ENCODE results near the gene MPPED2. TPM values are rescaled to one million over a fixed set of nuclear protein-coding genes. Genes with fewer than 3 reads are reported as not detected.

The MPPED2 gene
- not detected for total RNA-seq (2021; fragmentation: NEBNext Ultra II Directional; extraction: Animal tissue kit (Norgen Biotek cat#: 25700))
- long read RNA-seq: 0 reads

- no peak for DNase-seq
- no peak for TF ChIP-seq CTCF (IDR thresholded peaks at IDR 0.05)
- no peak within 1 kb of the TSS for H3K27ac Mint-ChIP-seq
- H3K9me3 Mint-ChIP-seq: peaks cover 14% of the 10 kb centered on the region
- H3K4me1 Mint-ChIP-seq (ENCODE audit: low read depth): no peaks in the 10 kb centered on the region
- no peak within 1 kb of the TSS for H3K4me3 Mint-ChIP-seq
- peaks cover 7% of the 10 kb centered on the region; the same call in 1 of the 2 replicates for H3K27me3 Mint-ChIP-seq (ENCODE audit: insufficient read depth)
- H3K36me3 Mint-ChIP-seq (ENCODE audit: low read depth): no peaks in the 10 kb centered on the region
Observed at GRCh38 chr11:30586251-30587144, at the start of gene MPPED2. MPPED2 (minus strand) TSS chr11:30586353; CDS start chr11:30580373, 5,980 bp downstream.

GRCh38 chr11:30635401-30635989 lies 49.3 kb upstream of the MPPED2 start:
- Mint-ChIP-seq H3K27me3 (ENCODE audit: insufficient read depth) (no peaks in the 10 kb centered on the region), H3K36me3 (ENCODE audit: low read depth) (peaks cover 11% of the 10 kb centered on the region), H3K4me3 (no peak overlapping the region), H3K4me1 (ENCODE audit: low read depth) (no peaks in the 10 kb centered on the region), H3K9me3 (peaks cover 43% of the 10 kb centered on the region), H3K27ac (no peak overlapping the region)
- no peak for TF ChIP-seq CTCF (IDR thresholded peaks at IDR 0.05)
- DNase-seq: no peak

GRCh38 chr11:30631148-30631547 lies 45.0 kb upstream of the MPPED2 start:
- no peak for DNase-seq
- Mint-ChIP-seq H3K4me3 (no peak overlapping the region), H3K9me3 (peaks cover 43% of the 10 kb centered on the region), H3K36me3 (ENCODE audit: low read depth) (peaks cover 11% of the 10 kb centered on the region), H3K27me3 (ENCODE audit: insufficient read depth) (no peaks in the 10 kb centered on the region), H3K27ac (no peak overlapping the region), H3K4me1 (ENCODE audit: low read depth) (no peaks in the 10 kb centered on the region)
- no peak for TF ChIP-seq CTCF (IDR thresholded peaks at IDR 0.05)

- TF ChIP-seq CTCF (IDR thresholded peaks at IDR 0.05): no peak
Observed at GRCh38 chr11:30619767-30620166, 33.6 kb upstream of the MPPED2 start.

GRCh38 chr11:30617762-30618161 lies 31.6 kb upstream of the MPPED2 start:
- H3K27ac Mint-ChIP-seq: no peak overlapping the region
- no peak for TF ChIP-seq CTCF (IDR thresholded peaks at IDR 0.05)
- H3K4me3 Mint-ChIP-seq: no peak overlapping the region
- peaks cover 24% of the 10 kb centered on the region for H3K9me3 Mint-ChIP-seq
- no peak for DNase-seq
- H3K4me1 Mint-ChIP-seq (ENCODE audit: low read depth): no peaks in the 10 kb centered on the region
- H3K27me3 Mint-ChIP-seq (ENCODE audit: insufficient read depth): no peaks in the 10 kb centered on the region
- no peaks in the 10 kb centered on the region for H3K36me3 Mint-ChIP-seq (ENCODE audit: low read depth)

More at GRCh38 chr11:30619767-30620166, 33.6 kb upstream of the MPPED2 start:
- DNase-seq: no peak
- Mint-ChIP-seq H3K9me3 (peaks cover 31% of the 10 kb centered on the region), H3K27ac (no peak overlapping the region), H3K27me3 (ENCODE audit: insufficient read depth) (no peaks in the 10 kb centered on the region), H3K36me3 (ENCODE audit: low read depth) (no peaks in the 10 kb centered on the region), H3K4me3 (no peak overlapping the region), H3K4me1 (ENCODE audit: low read depth) (no peaks in the 10 kb centered on the region)
